GM13977 (cell line): ENCODE results near the gene TAF1A.
"Not testable (repeated sequence)": the region's sequence is repeated elsewhere in the genome, so short reads cannot be mapped to it uniquely, and the experiment has no call there.

Source experiments
- DNase-seq: peaks from one replicate; pipeline ENCODE4 v3.0.0; 2012; ENCODE audit warnings: low spot score
- CTCF ChIP-seq: IDR thresholded peaks from 2 replicates; pipeline ENCODE4 v1.5.1; 2012; ENCODE audit warnings: mild to moderate bottlenecking, control low read depth; ENCODE audit not compliant: insufficient read depth; ENCODE audit errors: extremely low read depth, missing control alignments
- in situ Hi-C: fragments of 300-500 bp; cut with MboI; formaldehyde crosslinking; loops from one replicate; pipeline ENCODE4 v1.12.0; 2022; ENCODE audit warnings: low sequenced_read_pairs, low pct_unique_long_range_greater_than_20kb, mixed read lengths, inconsistent platforms; ENCODE audit not compliant: unreplicated experiment

Gene TAF1A

GRCh38 chr1:222617367-222617951 is 27.7 kb upstream of the TAF1A start:
- peak; percentile 89 for DNase-seq
- TF ChIP-seq CTCF = no peak
- in situ Hi-C loops = no loop called here

DNA sequence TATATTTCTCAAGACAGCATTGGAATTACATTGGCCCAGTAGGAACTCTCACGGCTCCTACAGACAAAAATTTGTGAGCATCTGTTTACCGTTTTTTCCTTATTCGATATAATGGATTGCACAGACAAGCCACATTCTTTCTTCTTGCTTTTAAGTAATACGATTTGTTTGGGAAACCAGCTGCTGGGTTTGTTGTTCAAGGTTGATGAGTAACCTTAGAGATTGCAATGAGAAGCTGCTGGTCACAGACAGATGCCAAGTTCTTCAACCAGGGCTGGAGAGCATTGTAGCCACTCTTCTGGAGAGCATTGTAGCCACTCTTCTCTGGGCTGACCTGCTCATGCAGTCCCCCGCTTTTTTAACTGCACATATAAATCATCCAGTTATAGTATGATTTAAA is 26.8 kb upstream of the TAF1A start:
- in situ Hi-C loops = no loop called here
- no peak for DNase-seq
- TF ChIP-seq CTCF = no peak

DNA sequence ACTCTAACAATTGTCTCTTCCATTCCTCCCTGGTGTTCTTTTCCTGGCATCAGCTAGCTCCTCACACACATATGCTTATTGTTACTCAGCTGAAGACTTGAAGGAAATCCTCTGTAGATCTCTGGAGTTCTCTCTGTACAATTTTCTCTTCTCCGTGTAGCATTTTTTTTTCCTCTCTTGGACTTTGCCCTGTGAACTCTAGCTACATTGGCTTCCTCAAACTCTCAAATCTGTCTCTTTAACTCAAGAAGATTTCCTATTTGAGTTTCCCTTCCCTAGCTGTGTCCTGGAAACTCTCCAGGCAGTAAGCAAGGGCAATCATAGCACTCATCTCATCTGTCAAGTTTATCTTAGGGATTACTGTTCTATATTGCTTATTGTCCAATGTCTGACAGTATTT is 23.9 kb upstream of the TAF1A start:
- no peak for TF ChIP-seq CTCF
- in situ Hi-C loops = no loop called here
- no peak for DNase-seq

DNA sequence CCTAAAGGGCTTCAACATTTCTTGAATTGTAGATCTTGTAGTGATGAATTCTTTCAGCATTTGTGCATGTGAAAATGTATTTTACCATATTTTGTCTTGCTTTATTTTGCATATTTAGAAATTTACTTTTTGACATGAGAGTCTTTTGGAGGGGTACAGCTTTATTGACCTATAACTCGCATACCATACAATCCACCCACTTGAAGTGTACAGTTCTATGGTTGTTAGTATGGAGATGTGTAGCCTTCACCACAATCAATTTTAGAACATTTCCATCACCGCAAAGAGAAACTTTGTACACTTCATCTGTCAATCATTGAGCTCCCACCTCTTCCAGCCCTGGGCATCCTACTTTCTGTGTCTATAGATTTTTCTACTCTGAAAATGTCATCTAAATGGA is 21.0 kb upstream of the TAF1A start:
- in situ Hi-C loops = no loop called here
- DNase-seq = no peak
- no peak for TF ChIP-seq CTCF

GRCh38 chr1:222609111-222609510 is 19.4 kb upstream of the TAF1A start:
- in situ Hi-C loops, DNase-seq: not testable (repeated sequence)

GRCh38 chr1:222606757-222607156 is 17.0 kb upstream of the TAF1A start:
- in situ Hi-C loops = no loop called here
- TF ChIP-seq CTCF = no peak
- DNase-seq = no peak

- no peak for DNase-seq
- TF ChIP-seq CTCF = no peak
- in situ Hi-C loops = no loop called here
Observed at GRCh38 chr1:222601257-222601656, 11.5 kb upstream of the TAF1A start.
